HEK293T (cell line): Measurements from ENCODE around the gene ATP4B.

ENCODE experiments used
- BHLHE40 ChIP-seq: fragments of 450-650 bp; IDR thresholded peaks from 2 replicates; pipeline ENCODE4 v1.6.1; 2016; ENCODE audit warnings: mild to moderate bottlenecking, moderate library complexity, borderline replicate concordance
- FOXK2 ChIP-seq: fragments of 450-650 bp; IDR thresholded peaks from 2 replicates; pipeline ENCODE4 v1.6.1; 2016; ENCODE audit warnings: mild to moderate bottlenecking
- NFRKB ChIP-seq: fragments of 450-650 bp; IDR thresholded peaks from 2 replicates; pipeline ENCODE4 v1.6.1; 2016; ENCODE audit warnings: mild to moderate bottlenecking, moderate library complexity
- SP1 ChIP-seq: fragments of 450-650 bp; IDR thresholded peaks from 2 replicates; pipeline ENCODE4 v1.6.1; 2017

DNA sequence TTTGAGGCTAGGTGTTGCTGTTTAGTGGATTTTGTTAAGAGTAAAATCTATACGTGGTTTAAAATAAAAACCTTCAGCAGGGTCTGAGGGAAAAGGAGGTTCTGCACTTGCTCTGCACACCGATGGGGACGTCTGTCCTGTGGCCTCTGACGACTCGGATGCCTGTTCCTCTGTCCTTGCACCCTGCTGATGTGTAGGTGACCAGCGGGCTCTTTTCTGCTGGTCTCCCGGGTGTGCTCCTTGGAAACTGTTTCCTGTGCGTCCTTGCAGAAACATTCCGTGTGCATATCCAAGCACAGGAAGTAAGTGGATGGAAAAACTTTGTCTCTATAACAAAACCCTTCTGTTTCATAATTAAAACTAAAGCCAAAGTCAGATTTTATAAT lies 3.8 kb downstream of the ATP4B start:
- TF ChIP-seq NFRKB (no peak), FOXK2 (no peak), BHLHE40 (no peak), SP1 (no peak)
